ENCODE results near the gene NFASC. TPM values are rescaled to one million over a fixed set of nuclear protein-coding genes. Genes with fewer than 3 reads are reported as not detected.

The NFASC gene
- total and polyA plus RNA-seq, 9 of the 15 experiments (the other 6 are each of a cell fraction or from before 2014, with no cell fraction given): 0.03 to 0.16 (median 0.06) TPM; not detected in 6

GRCh38 chr1:204888294-204888693 lies 17.6 kb downstream of the NFASC start (continued):
- no peak for TF ChIP-seq RAD21 (CRISPR knock-in tag; conservative IDR thresholded peaks at IDR 0.05 in 1 of 2, IDR thresholded peaks at IDR 0.05 in 1 of 2)
- no peak for TF ChIP-seq ZNF57 (CRISPR knock-in tag; IDR thresholded peaks at IDR 0.05)
- TF ChIP-seq RBBP5 (IDR thresholded peaks at IDR 0.05; ENCODE audit: borderline replicate concordance, insufficient read depth, low read length, poor library complexity, severe bottlenecking): no peak
- no peak for TF ChIP-seq POLR2G (IDR thresholded peaks at IDR 0.05; ENCODE audit: low read depth, low read length)
- TF ChIP-seq MXI1 (IDR thresholded peaks at IDR 0.05; ENCODE audit: low read depth, low read length): no peak
- TF ChIP-seq CEBPG (CRISPR knock-in tag; IDR thresholded peaks at IDR 0.05): no peak
- peak in 1 of 2 experiments; percentile 49; a peak in 2 of 4 replicates for TF ChIP-seq CEBPG (tag; conservative IDR thresholded peaks at IDR 0.05 in 1 of 2, IDR thresholded peaks at IDR 0.05 in 1 of 2)
- TF ChIP-seq ZNF316 (IDR thresholded peaks at IDR 0.05): peak; percentile 64
- no peak for TF ChIP-seq ATF4 (CRISPR knock-in tag; IDR thresholded peaks at IDR 0.05)
- TF ChIP-seq HOMEZ (CRISPR knock-in tag; IDR thresholded peaks at IDR 0.05): no peak
- no peak for TF ChIP-seq HNRNPH1 (optimal IDR thresholded peaks at IDR 0.05; ENCODE audit: low read depth, low read length)
- no peak for TF ChIP-seq ETV5 (CRISPR knock-in tag; IDR thresholded peaks at IDR 0.05; ENCODE audit: low read depth)
- no peak for TF ChIP-seq MBD2 (IDR thresholded peaks at IDR 0.05; ENCODE audit: borderline replicate concordance, low read depth)
- TF ChIP-seq SRSF3 (IDR thresholded peaks at IDR 0.05; ENCODE audit: insufficient read depth, low read length): no peak
- TF ChIP-seq ZNF318 (IDR thresholded peaks at IDR 0.05; ENCODE audit: borderline replicate concordance in 1 of 2, low read depth in 1 of 2): no peak
- TF ChIP-seq NR4A1 (CRISPR knock-in tag; IDR thresholded peaks at IDR 0.05): no peak
- TF ChIP-seq NR4A1 (tag; IDR thresholded peaks at IDR 0.05): no peak
- no peak for TF ChIP-seq PCBP1 (IDR thresholded peaks at IDR 0.05; ENCODE audit: low read depth, low read length, poor library complexity, severe bottlenecking)

Measured in K562 (cell line).